T-helper 1 cell treated with Interleukin-12 subunit alpha and Interleukin-12 subunit beta and Interleukin-4 antibody, amounts not matched to agents 30 μg/mL and 1 μg/mL, for 36 hours (primary cell): ENCODE data around the gene COMTD1.

ENCODE experiments used
- H3K27ac Mint-ChIP-seq: one replicate; pipeline ENCODE4 v1.8.0; 2021; ENCODE audit warnings: mild to moderate bottlenecking, mixed read lengths
- H3K27me3 Mint-ChIP-seq: one replicate; pipeline ENCODE4 v1.8.0; 2021; ENCODE audit warnings: low read depth, mixed read lengths
- H3K36me3 Mint-ChIP-seq: one replicate; pipeline ENCODE4 v1.8.0; 2021; ENCODE audit warnings: low read depth, mixed read lengths
- H3K4me1 Mint-ChIP-seq: one replicate; pipeline ENCODE4 v1.8.0; 2021; ENCODE audit warnings: low read depth, mixed read lengths
- H3K4me3 Mint-ChIP-seq: one replicate; pipeline ENCODE4 v1.8.0; 2021; ENCODE audit warnings: mild to moderate bottlenecking, moderate library complexity, mixed read lengths
- H3K9me3 Mint-ChIP-seq: one replicate; pipeline ENCODE4 v1.8.0; 2021; ENCODE audit warnings: mixed read lengths

COMTD1 gene

DNA sequence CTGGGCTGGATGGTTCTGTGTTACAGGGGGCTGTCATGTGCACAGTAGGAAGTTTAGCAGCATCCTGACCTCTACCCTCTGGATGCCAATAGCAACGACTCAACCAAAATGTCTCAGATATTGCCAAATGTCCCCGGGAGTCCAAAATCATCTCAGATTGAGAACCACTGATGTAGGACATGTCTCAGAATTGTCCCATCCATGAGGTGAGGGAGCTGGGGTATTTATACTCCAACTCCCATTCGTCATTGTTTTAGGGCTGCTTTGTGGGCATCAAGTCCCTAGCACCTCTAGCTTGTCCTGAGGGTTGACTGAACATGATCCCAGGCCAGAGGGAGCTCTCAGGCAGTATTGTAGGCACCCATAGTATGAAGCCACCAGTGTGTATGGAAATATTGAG is 25.2 kb upstream of the COMTD1 start:
- no peaks in the 10 kb centered on the region for H3K36me3 Mint-ChIP-seq
- H3K4me1 Mint-ChIP-seq, result no peaks in the 10 kb centered on the region
- no peak overlapping the region for H3K27ac Mint-ChIP-seq
- H3K4me3 Mint-ChIP-seq, result no peak overlapping the region
- peaks cover 8% of the 10 kb centered on the region for H3K9me3 Mint-ChIP-seq
- H3K27me3 Mint-ChIP-seq, result no peaks in the 10 kb centered on the region

DNA sequence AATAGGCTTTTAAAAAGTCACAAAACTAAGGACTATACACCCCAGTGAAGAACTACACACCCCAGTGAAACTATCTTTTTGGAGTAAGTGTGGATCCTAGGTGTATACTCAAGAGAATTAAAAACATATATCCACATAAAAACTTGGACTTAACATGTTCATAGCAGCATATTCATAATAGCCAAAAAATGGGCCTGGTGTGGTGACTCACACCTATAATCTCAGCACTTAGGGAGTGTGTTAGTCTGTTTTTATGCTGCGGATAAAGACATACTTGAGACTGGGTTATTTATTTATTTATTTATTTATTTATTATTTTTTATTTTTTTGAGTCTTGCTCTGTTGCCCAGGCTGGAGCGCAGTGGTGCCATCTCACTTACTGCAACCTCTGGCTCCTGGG is 19.0 kb upstream of the COMTD1 start:
- H3K27ac Mint-ChIP-seq, result no peak overlapping the region
- peaks cover 5% of the 10 kb centered on the region for H3K36me3 Mint-ChIP-seq
- H3K4me1 Mint-ChIP-seq, result no peaks in the 10 kb centered on the region
- peaks cover 3% of the 10 kb centered on the region for H3K27me3 Mint-ChIP-seq
- no peak overlapping the region for H3K4me3 Mint-ChIP-seq
- peaks cover 15% of the 10 kb centered on the region for H3K9me3 Mint-ChIP-seq

DNA sequence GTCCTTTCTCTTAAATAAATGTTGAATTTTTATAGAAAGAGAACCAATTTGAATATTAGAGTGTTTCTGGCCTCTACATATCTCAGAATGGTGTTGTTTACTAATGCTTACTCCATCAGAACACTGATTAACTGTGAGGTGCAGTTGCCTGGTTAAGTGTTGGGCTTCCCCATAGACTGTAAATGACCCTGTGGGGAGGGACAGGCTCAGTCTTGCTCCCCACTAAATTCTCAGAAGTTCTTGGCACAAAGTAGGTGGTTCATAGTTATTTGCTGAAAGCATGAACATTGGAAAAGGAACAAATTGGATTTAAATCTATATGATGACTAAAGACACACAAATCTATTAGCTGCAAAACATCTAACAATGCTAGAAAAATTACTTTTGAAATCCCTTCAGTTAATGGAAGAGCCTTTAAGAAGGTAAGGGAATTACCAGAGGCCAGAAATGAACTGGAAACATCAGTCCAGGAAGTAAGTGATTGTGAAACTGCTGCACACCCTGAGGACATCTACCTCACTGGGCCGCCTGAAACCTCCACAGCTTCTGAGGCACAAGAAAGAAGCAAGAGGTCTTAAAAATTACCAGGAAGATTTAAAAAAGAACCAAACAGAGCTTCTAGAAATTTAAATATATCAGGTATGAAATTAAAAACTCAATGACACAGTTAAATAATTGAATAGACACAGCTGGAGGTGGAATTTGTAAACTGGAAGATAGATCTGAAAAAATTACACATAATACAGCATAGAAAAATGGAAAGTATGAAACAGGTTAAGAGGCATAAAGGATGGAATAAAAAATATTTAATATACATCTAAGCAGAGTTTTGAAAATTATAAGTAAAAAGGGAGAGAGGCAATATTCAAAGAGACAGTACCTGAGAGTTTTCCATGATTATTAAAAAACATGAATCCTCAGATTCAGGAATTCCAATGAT is 17.8 kb upstream of the COMTD1 start:
- Mint-ChIP-seq H3K4me3 (no peak overlapping the region), H3K27ac (no peak overlapping the region), H3K9me3 (peaks cover 14% of the 10 kb centered on the region), H3K27me3 (peaks cover 3% of the 10 kb centered on the region), H3K36me3 (peaks cover 5% of the 10 kb centered on the region), H3K4me1 (no peaks in the 10 kb centered on the region)

DNA sequence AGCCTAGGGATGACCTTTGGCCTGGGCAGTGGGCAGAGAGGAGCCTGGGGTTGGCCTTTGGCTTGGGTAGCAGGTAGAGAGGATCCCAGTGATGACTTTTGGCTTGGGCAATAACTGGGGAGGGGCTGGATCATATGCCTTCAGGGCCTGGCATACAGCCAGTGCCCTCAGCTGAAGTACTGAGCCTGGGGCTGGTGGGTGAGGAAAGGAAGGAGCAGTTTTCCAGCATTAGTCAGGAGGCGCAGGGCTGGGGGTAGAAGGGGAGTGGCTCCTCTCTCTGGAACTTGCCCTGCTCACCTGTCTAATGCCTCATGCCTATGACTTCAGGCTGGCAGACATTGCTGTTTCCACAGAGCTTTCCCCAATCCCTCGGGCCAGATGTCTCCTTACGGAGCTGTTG is 15.2 kb upstream of the COMTD1 start:
- Mint-ChIP-seq H3K27me3 (peaks cover 3% of the 10 kb centered on the region), H3K4me3 (no peak overlapping the region), H3K27ac (no peak overlapping the region), H3K36me3 (peaks cover 5% of the 10 kb centered on the region), H3K9me3 (peaks cover 14% of the 10 kb centered on the region), H3K4me1 (no peaks in the 10 kb centered on the region)

DNA sequence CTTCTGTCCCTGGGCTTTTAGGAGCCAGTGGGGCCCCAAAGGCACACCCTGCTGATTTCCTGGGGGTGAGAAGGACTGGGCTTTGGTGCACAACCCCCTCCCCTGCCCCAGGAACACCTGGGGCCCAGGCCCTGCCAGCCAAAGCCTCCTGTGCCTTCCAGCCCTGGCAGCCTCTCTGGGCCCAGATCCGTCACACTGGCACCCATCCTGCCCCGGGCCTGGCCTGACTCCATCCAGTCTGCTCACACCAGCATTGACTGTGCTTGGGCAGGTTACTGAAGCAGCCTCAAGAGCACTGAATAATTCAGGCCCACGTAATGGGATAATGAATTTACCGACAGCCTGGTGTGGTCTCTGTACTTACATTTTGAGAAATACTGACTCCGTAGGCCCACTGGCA is 12.0 kb upstream of the COMTD1 start:
- no peaks in the 10 kb centered on the region for H3K9me3 Mint-ChIP-seq
- no peak overlapping the region for H3K27ac Mint-ChIP-seq
- no peaks in the 10 kb centered on the region for H3K27me3 Mint-ChIP-seq
- no peaks in the 10 kb centered on the region for H3K36me3 Mint-ChIP-seq
- H3K4me3 Mint-ChIP-seq, result no peak overlapping the region
- H3K4me1 Mint-ChIP-seq, result no peaks in the 10 kb centered on the region

DNA sequence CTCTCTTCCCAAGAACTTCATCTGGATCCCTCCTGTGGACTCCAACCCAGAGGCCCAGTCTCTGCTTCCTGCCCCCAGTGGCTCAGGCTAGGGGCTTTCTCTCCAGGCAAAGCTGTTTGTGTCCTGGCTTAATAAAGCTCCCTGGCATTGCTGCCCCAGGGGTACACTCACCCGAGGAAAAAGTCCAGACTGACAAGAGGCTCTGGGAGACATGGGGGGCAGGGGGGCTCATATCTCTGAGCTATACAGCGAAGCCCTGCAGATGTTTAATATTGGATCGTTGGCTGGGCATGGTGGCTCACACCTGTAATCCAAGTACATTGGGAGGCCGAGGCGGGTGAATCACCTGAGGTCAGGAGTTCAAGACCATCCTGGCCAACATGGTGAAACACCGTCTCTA is 10.7 kb upstream of the COMTD1 start:
- Mint-ChIP-seq H3K4me1 (no peaks in the 10 kb centered on the region), H3K9me3 (no peaks in the 10 kb centered on the region), H3K27ac (no peak overlapping the region), H3K36me3 (no peaks in the 10 kb centered on the region), H3K4me3 (no peak overlapping the region), H3K27me3 (no peaks in the 10 kb centered on the region)

DNA sequence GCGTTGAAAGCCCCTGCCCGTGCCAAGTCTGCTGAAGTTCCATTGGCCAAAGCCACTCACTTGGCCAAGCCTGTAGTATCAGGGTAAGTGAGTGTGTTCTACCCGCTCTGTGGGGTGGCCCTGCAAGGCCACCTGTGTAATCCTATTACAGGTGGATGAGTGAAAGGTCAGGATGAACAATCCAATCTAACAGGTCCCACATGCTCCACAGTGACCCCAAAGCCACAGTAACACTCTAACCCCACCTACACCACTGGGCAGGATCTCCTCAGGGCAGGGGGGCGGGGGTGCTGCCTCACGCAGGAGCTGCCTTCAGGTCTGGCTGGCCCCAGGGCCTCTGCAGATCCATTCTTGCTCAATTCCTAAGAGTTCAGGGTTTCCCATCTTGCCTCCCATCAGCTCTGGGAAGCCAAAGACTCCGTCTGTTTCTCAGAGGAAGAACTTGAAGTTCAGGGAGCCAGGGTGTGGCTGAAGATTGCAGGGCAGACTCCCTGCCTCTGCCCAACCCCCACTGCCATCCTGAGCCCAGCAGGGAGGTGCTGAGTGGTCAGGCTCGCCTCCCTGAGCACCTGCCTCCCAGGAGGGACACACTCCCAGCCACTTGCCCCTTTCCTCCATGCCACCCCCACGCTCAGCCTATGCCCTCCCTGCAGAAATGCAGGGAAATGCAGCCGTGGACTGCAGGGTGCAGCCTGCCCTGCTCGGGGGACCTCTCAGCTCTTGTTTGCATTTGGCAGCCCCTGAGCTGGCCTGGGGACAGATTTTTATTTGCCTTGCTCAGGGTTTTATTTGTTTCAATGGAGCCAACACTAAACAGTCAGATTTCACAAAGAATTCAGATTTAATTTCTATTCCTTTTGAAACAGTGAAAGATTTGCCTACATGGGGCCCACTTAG is 9.8 kb upstream of the COMTD1 start:
- Mint-ChIP-seq H3K9me3 (no peaks in the 10 kb centered on the region), H3K27me3 (no peaks in the 10 kb centered on the region), H3K4me3 (no peak overlapping the region), H3K36me3 (no peaks in the 10 kb centered on the region), H3K27ac (no peak overlapping the region), H3K4me1 (no peaks in the 10 kb centered on the region)

DNA sequence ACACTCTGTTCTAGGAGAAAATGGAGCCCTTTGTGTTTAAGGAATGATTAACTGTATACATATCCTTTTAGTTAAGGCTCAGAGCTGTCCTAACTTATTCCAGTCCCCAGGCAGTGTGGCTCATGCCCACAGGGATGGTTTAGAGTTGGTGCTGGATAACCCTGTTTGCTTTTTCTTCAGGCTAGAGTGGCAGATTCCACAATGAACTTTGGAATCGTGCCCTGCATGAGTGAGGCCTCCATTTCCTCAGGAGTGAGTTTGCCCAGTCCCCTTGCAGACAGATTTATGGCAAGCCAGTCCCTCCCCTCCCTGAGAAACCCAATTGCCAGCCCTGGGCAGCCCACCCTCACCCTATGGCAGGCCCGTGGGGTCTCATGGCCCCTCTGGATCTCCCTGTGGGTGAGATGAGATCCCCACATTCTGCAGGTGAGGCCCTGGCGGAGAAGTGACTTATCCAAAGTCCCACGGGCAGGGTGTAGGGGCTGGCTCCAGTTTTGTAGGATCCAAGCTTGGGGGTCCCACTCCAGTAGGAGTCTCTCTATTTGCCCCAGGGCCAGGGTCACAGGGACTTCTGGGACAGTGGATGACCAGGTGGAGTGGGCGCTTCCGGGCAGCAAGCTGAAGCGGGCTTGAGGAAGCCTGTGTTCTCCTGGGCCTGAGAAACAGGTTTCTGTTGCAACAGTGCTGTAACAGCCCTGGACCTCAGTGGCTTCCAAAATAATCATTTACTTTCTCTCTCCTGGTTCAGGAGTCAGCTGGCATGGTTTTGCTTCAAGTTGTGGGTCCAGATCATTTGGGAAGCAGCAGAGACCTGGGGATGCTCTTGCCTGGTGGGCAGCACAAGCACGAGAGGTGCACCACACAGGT is 9.0 kb upstream of the COMTD1 start:
- Mint-ChIP-seq H3K9me3 (no peaks in the 10 kb centered on the region), H3K4me3 (no peak overlapping the region)

DNA sequence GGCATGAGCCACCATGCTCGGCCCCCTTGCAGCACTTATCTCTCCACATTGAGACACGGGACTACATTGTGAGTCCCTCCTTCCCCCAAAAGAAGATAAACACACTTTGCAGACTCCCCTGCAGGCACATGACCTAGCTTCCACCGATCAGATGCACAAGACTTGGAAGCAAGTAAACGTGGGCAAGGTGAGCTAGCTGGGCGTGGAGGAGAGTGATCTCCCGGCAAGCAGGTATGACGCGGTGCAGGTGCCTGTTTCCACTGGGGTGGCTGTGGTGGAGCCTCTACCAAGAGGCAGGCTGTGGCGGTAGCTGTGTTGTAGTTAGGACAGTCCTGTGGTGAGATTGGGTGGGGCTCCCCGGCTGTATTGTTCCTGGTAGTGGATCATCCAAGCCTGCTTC is 7.7 kb upstream of the COMTD1 start:
- Mint-ChIP-seq H3K36me3 (no peaks in the 10 kb centered on the region), H3K9me3 (no peaks in the 10 kb centered on the region), H3K27me3 (no peaks in the 10 kb centered on the region), H3K4me1 (no peaks in the 10 kb centered on the region), H3K27ac (no peak overlapping the region), H3K4me3 (no peak overlapping the region)

More for the DNA sequence above, 9.0 kb upstream of the COMTD1 start:
- H3K27me3 Mint-ChIP-seq, result no peaks in the 10 kb centered on the region
- no peaks in the 10 kb centered on the region for H3K36me3 Mint-ChIP-seq
- H3K4me1 Mint-ChIP-seq, result no peaks in the 10 kb centered on the region
- H3K27ac Mint-ChIP-seq, result no peak overlapping the region

DNA sequence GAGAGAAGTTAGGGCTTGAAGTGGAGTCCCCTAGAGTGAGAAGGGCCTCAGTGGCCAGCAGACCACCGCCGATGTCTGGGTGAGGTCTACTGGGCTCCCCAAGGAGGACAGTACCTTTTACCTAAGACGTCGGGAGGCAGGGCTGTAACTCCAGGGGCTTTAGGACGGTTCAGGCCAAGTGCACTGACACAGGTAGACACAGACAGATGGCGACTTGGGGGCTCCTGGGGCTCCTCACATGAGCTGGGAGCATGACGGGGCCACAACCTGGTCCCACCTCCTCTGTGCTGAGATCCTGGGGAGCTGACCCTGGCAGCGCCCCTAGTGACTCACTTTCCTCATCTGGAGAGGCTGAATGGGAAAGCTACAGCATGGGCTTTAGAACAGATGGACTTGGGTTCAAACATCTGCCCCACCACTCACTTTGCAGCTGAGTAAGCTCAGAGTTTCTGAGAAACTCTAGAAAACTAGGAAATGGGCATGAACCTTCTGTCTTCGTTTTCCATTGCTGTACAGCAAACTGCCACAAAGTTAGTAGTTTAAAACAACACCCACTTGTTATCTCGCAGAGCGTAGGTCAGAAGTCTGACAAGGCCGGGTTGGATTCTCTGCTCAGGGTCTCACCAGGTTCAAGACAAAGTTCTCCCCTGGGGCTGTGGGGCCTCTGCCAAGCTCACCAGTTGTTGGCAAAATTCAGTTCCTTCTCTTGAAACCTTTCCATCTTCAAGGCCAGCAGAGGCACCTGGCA is 4.7 kb upstream of the COMTD1 start:
- Mint-ChIP-seq H3K4me3 (no peak overlapping the region), H3K9me3 (no peaks in the 10 kb centered on the region), H3K27me3 (no peaks in the 10 kb centered on the region), H3K4me1 (peaks cover 6% of the 10 kb centered on the region), H3K36me3 (no peaks in the 10 kb centered on the region), H3K27ac (no peak overlapping the region)

DNA sequence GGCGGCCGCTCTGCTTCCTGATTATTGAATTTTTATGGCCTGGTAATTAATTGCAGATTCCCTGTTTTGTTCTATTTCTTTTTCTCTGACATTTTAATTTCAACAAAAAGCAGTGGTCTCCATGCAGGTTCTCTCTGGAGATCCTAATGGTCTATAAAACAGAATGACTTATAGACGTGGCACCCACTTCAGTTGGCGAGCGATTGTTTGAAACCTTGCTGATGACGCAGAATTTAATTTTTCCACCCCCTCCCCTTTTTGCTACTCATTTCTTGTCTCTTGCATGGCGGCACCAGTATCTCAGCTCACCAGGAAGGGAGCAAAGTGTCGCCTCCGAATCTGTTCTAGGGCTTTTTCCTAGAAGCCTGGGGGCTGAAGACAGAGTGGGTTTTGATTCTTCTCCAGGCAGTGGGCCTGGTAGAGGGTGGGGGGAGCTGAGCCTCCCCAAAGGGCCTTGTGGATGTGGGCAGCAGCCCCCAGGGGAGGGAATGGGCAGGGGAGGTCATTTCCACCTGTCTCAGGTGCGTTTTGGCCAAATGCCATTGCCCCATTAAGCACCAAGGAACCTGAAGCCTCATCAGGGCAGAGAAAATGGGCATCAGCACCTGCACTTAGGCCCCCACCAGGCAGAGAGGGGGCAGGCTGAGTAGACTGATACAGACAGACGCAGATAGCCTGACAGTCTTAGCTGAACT is 3.5 kb upstream of the COMTD1 start:
- H3K27me3 Mint-ChIP-seq, result no peaks in the 10 kb centered on the region
- H3K9me3 Mint-ChIP-seq, result no peaks in the 10 kb centered on the region
- peaks cover 6% of the 10 kb centered on the region for H3K4me1 Mint-ChIP-seq
- no peak overlapping the region for H3K27ac Mint-ChIP-seq
- no peaks in the 10 kb centered on the region for H3K36me3 Mint-ChIP-seq
- H3K4me3 Mint-ChIP-seq, result no peak overlapping the region

DNA sequence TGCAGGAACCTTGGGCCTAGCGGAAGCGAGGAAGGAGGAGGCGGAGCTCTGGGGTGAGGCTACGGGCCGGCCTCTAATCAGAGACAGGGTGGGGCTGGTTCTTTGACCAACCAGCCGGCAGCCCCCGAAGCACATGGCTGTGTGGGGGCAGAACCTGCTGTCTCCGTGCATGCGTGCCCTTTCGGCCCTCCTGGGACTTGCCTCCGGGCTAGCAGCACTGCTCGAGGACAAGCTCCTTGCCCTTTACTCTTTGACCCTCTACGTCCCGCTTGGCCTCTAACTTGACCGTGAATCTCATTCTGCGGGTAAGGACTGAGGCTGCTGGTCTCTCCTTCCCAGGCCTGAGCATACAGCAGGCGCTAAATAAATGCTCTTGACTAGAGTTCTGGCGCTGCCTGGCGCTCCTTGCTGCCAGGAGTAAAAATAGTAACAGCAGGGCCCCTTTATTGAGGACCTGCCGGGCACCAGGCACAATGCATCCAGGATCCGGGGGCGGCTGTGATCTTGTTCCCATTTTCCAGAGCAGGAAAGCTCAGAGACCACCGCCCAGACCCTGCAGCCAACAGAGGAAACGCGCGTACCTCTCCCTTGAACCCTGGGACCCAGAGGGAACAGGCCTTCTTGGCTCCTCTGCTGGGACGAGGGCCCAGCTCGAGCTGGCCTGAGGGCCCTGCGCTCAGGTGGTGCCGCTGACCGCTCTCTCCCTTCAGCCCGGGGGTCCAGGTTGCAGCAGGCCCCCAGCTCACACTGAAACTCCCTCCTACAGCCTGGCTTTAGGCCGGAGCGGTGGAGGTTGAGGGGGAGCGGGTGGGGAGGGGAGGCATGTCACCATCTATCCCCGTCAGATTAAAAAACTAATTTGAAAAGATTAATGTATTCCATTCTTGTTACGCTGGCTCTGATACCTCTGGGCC is 2.7 kb upstream of the COMTD1 start:
- H3K36me3 Mint-ChIP-seq, result peaks cover under 1% of the 10 kb centered on the region
- no peak overlapping the region for H3K4me3 Mint-ChIP-seq
- no peak overlapping the region for H3K27ac Mint-ChIP-seq

More for the DNA sequence above, 2.7 kb upstream of the COMTD1 start:
- Mint-ChIP-seq H3K27me3 (no peaks in the 10 kb centered on the region), H3K4me1 (peaks cover 10% of the 10 kb centered on the region), H3K9me3 (no peaks in the 10 kb centered on the region)
